Cardiac muscle cell (in vitro differentiated cells and primary cell): ENCODE data around the gene SLC51A. TPM values are rescaled to one million over a fixed set of nuclear protein-coding genes. Genes with fewer than 3 reads are reported as not detected.

Source experiments
- DNase-seq, 2 donors: peaks; one replicate each; pipeline versions ENCODE4 v3.0.0 to v3.0.0-alpha.2; 2010 to 2017; ENCODE audit warnings: low read depth in 1 of 2, low spot score in 1 of 2
- H3K27ac ChIP-seq: fragments of 200-600 bp; sonication (generic); 2 replicates; pipeline ENCODE4 v1.5.1; 2016
- H3K27me3 ChIP-seq: fragments of 200-600 bp; sonication (generic); 2 replicates; pipeline ENCODE4 v1.6.0; 2016; ENCODE audit warnings: control low read depth
- H3K36me3 ChIP-seq: fragments of 200-600 bp; sonication (generic); 2 replicates; pipeline ENCODE4 v1.5.1; 2016; ENCODE audit warnings: control low read depth
- H3K4me1 ChIP-seq: fragments of 200-600 bp; sonication (generic); 2 replicates; pipeline ENCODE4 v1.8.1; 2017; ENCODE audit warnings: low read depth, mild to moderate bottlenecking, mixed run types
- H3K4me3 ChIP-seq: fragments of 200-600 bp; sonication (generic); 2 replicates; pipeline ENCODE4 v1.5.1; 2016; ENCODE audit warnings: mild to moderate bottlenecking
- H3K9me3 ChIP-seq: fragments of 200-600 bp; sonication (generic); 2 replicates; pipeline ENCODE4 v1.5.1; 2017; ENCODE audit warnings: low read depth, mild to moderate bottlenecking, control low read depth
- polyA plus RNA-seq: library from polyadenylated mRNA; unstranded; fragments of >200 nt; fragmentation: Nextera tagmentation; extraction: Ambion mirVana; gene quantifications from 2 replicates; pipeline ENCODE4 v1.2.1, GENCODE V29; 2016
- total RNA-seq: library from RNA; depleted of rRNA; stranded (reverse); fragments of >200 nt; gene quantifications from 2 replicates; pipeline ENCODE4 v1.2.3, GENCODE V29; 2016
- TF ChIP-seq, protein P1 (sequence below): IDR thresholded peaks from 2 replicates; pipeline ENCODE4 v1.5.1; 2012; ENCODE audit warnings: low read depth, mild to moderate bottlenecking, low read length

The SLC51A gene
- total and polyA plus RNA-seq, 2 experiments from 2014 or later, result 3.9 TPM; not detected in 1

DNA sequence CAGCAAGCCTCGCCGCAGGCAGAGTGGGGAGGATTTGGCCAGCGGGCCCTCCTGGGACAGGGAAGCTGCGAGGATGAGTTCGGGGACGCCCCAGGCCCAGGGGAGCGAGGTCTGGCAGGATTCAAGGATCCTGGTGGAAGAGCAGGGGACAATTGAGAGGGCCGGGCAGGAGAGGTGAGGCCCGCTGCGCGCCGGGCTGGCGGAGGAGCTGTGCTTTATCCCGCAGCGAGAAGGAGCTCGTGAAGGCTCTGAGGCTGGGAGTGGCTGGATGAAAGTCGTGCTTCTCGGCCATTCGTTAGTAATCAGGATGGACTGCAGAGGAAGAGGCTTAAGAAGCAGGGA lies 3.6 kb downstream of the SLC51A start:
- Histone ChIP-seq H3K4me1 (peaks cover 5% of the 10 kb centered on the region), H3K36me3 (no peaks in the 10 kb centered on the region), H3K27me3 (no peaks in the 10 kb centered on the region), H3K4me3 (no peak overlapping the region), H3K9me3 (no peaks in the 10 kb centered on the region), H3K27ac (no peak overlapping the region)
- DNase-seq, result no peak
- TF ChIP-seq, protein P1, sequence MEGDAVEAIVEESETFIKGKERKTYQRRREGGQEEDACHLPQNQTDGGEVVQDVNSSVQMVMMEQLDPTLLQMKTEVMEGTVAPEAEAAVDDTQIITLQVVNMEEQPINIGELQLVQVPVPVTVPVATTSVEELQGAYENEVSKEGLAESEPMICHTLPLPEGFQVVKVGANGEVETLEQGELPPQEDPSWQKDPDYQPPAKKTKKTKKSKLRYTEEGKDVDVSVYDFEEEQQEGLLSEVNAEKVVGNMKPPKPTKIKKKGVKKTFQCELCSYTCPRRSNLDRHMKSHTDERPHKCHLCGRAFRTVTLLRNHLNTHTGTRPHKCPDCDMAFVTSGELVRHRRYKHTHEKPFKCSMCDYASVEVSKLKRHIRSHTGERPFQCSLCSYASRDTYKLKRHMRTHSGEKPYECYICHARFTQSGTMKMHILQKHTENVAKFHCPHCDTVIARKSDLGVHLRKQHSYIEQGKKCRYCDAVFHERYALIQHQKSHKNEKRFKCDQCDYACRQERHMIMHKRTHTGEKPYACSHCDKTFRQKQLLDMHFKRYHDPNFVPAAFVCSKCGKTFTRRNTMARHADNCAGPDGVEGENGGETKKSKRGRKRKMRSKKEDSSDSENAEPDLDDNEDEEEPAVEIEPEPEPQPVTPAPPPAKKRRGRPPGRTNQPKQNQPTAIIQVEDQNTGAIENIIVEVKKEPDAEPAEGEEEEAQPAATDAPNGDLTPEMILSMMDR, result no peak

DNA sequence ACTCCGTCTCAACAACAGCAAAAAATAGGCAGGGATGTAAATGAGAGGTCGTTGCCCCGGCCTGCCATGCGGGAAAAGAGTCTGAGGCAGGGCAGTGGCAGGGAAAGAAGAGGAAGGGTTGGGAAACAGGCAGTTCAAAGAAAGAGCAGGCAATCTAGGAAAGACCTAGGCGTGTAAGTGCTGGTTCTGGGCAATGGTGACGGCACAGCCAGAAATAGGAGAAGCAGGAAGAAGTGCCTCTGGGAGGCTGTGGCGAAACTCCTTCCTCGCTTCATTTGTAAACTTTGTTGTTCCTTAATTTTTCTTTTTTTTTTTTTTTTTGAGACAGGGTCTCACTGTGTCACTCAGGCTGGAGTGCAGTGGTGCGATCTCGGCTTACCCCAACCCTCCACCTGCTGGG lies 4.3 kb downstream of the SLC51A start:
- Histone ChIP-seq H3K27ac (no peak overlapping the region), H3K4me3 (no peak overlapping the region), H3K36me3 (no peaks in the 10 kb centered on the region), H3K4me1 (peaks cover 5% of the 10 kb centered on the region), H3K27me3 (no peaks in the 10 kb centered on the region), H3K9me3 (no peaks in the 10 kb centered on the region)
- TF ChIP-seq, protein P1, result no peak
- no peak for DNase-seq

DNA sequence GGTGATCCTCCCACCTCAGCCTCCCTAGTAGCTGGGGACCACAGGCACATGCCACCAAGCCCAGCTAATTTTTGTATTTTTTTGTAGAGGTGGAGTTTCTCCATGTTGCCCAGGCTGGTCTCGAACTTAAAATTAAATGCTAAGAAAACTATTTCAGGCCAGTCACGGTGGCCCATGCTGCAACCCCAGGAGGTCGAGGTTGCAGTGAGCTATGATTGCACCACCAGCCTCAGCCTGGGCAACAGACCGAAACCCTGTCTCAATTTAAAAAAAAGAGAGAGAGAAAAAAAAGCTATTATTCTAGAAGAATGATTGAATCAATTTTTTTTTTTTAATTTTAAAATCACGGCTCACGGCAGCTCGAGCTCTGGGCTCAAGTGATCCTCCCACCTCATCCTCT lies 4.7 kb downstream of the SLC51A start:
- no peak overlapping the region for H3K27ac ChIP-seq
- H3K27me3 ChIP-seq, result no peaks in the 10 kb centered on the region
- H3K9me3 ChIP-seq, result no peaks in the 10 kb centered on the region
- H3K4me1 ChIP-seq, result peaks cover 5% of the 10 kb centered on the region
- no peak overlapping the region for H3K4me3 ChIP-seq
- H3K36me3 ChIP-seq, result no peaks in the 10 kb centered on the region
- DNase-seq, result no peak
- TF ChIP-seq, protein P1, result no peak

DNA sequence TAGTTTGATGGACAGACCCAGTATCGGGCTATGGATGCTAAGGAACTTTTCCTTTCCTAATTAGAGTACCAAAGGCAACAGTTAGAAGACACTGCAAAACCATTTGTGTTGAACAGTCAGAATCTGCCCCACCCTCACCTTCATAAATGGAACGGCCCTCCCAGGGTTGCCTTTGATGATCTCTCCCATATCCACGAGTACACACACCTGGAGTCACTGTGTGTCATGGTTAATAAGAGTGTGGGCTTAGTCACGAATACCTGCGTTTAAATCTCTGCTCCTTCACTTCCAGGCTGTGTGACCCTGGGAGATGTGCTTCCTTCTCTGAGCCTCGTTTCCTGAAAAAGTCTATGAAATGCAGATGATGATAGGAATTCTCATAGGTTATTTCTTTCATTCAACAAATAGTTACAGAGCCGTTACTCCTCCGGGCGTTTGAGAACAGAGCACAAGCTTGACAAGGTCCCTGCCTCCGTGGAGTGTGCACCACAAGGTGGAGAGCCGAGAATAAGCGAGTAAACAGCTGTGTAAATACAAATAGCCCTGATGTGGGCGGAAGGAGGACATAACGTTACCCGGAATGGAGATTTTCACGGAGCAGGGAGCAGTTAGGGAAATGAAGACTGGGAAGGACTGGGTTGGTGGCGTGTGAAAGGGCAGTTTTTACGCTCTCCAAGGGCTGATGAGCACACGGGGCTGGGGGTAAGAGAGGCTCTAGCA lies 6.7 kb downstream of the SLC51A start:
- Histone ChIP-seq H3K9me3 (no peaks in the 10 kb centered on the region), H3K4me1 (no peaks in the 10 kb centered on the region), H3K27ac (no peak overlapping the region), H3K4me3 (no peak overlapping the region), H3K27me3 (no peaks in the 10 kb centered on the region), H3K36me3 (no peaks in the 10 kb centered on the region)
- TF ChIP-seq, protein P1, result no peak
- no peak for DNase-seq

DNA sequence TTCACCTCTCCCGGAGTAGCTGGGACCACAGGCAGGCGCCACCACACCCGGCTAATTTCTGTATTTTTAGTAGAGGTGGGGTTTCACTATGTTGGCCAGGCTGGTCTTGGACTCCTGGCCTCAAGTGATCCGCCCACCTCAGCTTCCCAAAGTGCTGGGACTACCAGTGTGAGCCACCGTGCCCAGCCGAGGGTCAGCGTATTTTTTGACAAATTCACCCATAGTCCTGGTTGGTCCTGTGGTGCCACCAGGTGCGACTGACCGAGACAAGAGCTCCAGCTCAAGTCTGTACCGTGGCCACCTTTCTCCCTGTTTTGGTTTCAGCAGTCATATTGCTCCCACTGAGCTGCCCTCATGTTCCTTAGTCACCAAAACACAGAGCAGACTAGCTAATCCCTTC lies 8.8 kb downstream of the SLC51A start:
- Histone ChIP-seq H3K4me3 (no peak overlapping the region), H3K27ac (no peak overlapping the region), H3K4me1 (no peaks in the 10 kb centered on the region), H3K9me3 (no peaks in the 10 kb centered on the region), H3K36me3 (no peaks in the 10 kb centered on the region), H3K27me3 (no peaks in the 10 kb centered on the region)
- DNase-seq, result no peak
- TF ChIP-seq, protein P1, result no peak
